22Rv1 (cell line): ENCODE results near the gene FRY.

Source experiments
- H3K27ac ChIP-seq: fragments of 450-650 bp; 2 replicates; pipeline ENCODE4 v1.5.1; 2017
- ZFX ChIP-seq: fragments of 450-650 bp; IDR thresholded peaks from 2 replicates; pipeline ENCODE4 v1.6.1; 2017; ENCODE audit warnings: antibody characterized with exemption, borderline replicate concordance
- TF ChIP-seq, protein P1 (sequence below): fragments of 450-650 bp; IDR thresholded peaks from 2 replicates; pipeline ENCODE4 v1.5.1; 2017; ENCODE audit warnings: mild to moderate bottlenecking

The FRY gene

DNA sequence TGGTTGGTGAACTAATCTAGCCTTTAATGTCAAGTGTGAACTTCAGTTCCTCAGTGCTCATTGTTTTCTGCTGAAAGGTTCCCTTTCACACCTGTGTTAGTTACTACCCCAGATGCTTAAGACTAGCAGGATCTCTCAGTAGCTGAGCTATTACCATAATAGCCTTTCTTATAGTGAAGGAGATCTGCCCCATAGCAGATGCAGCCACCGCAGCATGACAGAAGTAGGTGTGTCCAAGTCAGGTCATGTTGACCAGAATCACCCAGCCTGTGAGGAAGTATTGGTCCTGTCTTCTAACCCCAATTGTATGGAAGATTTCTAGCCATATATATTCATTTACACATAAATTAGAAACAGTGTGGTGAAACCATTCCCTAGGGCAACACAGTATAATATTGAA is 246.3 kb downstream of the FRY start:
- no peak overlapping the region for H3K27ac ChIP-seq
- TF ChIP-seq, protein P1, sequence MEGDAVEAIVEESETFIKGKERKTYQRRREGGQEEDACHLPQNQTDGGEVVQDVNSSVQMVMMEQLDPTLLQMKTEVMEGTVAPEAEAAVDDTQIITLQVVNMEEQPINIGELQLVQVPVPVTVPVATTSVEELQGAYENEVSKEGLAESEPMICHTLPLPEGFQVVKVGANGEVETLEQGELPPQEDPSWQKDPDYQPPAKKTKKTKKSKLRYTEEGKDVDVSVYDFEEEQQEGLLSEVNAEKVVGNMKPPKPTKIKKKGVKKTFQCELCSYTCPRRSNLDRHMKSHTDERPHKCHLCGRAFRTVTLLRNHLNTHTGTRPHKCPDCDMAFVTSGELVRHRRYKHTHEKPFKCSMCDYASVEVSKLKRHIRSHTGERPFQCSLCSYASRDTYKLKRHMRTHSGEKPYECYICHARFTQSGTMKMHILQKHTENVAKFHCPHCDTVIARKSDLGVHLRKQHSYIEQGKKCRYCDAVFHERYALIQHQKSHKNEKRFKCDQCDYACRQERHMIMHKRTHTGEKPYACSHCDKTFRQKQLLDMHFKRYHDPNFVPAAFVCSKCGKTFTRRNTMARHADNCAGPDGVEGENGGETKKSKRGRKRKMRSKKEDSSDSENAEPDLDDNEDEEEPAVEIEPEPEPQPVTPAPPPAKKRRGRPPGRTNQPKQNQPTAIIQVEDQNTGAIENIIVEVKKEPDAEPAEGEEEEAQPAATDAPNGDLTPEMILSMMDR: no peak
- no peak for TF ChIP-seq ZFX

- no peak overlapping the region for H3K27ac ChIP-seq
- TF ChIP-seq, protein P1: no peak
- TF ChIP-seq ZFX: no peak
Measured at GRCh38 chr13:32278426-32278825, 246.9 kb downstream of the FRY start.

DNA sequence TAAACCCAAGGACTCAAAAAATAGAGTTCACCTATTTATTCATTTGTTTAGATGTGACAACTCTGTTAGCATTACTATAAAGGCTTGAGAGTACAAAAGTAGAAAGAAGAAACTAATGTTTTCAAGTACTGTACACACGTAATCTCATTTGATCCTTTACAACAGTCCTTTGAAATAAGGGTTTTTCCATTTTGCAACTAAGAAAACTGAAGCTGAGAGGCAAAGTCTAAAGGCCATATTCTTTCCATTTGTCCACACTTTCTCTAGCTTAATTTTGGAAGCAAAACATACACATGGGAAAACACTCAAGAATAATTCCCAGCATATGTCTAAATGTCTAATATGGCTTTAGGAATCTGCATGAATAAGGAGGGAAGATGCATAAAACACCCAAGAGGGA is 249.5 kb downstream of the FRY start:
- TF ChIP-seq, protein P1: no peak
- no peak for TF ChIP-seq ZFX

DNA sequence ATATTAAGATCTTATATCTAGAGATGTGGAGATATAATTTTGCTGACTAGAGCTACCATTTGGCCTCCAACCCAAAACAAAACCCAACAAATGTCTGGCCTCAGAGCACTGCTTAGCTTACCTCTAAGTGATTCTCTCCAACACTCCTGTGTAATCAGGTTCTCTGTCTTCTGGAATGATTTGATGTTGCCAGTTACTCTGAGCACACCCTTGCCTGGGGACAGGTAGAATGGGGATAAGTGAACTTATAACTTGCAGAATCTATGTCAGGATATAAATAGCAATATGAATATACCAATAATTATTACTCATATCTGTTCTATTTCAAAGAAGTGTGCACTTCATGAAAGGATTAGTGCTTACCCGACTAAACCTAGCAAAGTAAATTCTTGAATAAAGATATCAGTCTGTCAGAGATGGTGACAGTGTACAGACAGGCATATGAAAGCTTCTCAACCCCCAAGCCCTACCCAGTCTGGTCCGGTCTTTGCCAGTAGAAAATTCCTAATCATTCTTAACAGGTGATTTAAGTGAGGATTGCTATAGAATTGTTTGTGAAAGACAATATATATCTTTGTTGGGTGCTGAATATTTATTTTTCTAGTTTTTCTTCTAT is 250.6 kb downstream of the FRY start:
- TF ChIP-seq, protein P1: no peak
- TF ChIP-seq ZFX: no peak

More for the DNA sequence above, 249.5 kb downstream of the FRY start:
- no peak overlapping the region for H3K27ac ChIP-seq

DNA sequence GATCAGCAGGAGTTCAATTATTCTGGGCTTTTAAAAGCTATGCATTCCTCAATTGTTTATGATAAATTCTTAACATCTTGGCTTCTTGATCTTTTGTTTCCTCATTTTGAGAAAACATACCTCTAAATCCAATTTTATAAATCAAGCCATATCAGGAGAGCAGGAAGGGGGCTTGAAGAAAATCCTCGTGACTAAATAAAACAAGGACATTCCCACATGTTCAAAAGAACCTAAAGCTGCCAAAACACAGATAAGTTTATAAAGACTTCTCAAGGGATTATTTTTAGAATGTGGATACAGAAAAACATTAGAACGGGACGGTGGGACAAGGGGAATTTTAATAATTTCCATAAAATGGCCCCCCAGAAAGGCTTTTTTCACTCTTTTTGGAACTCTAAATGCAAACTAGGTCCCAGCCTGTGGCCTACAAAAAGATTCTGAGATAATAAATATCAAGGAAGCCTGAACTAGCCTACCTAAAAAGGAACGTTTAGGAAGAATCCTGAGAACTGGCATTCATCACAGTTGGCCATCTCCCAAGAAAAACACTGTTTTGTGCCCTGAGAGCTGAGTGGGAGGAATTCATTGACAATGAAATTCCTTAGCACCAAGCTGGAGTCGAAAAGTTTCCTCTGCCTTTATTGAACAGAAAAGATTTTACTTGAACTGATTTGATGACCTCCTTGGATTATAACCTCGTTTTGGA is 253.5 kb downstream of the FRY start:
- H3K27ac ChIP-seq: no peak overlapping the region
- no peak for TF ChIP-seq ZFX
- TF ChIP-seq, protein P1: no peak

More for the DNA sequence above, 250.6 kb downstream of the FRY start:
- H3K27ac ChIP-seq: no peak overlapping the region

DNA sequence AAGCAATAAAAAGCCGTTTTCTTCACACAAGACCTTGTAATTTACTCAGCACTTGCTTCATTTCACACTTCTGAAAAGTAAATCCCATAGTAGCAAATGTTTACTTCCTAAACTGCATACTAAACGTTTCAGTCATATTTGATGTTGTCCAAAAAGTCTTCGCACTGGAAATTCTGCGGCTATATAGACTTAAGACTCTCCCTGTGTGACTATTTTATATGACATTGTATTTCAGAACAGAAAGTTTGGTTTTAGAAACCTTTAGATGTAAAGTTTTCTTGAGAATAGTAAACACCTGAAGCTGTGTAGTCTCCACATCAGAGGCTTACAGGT is 254.0 kb downstream of the FRY start:
- TF ChIP-seq, protein P1: no peak
- no peak for TF ChIP-seq ZFX

DNA sequence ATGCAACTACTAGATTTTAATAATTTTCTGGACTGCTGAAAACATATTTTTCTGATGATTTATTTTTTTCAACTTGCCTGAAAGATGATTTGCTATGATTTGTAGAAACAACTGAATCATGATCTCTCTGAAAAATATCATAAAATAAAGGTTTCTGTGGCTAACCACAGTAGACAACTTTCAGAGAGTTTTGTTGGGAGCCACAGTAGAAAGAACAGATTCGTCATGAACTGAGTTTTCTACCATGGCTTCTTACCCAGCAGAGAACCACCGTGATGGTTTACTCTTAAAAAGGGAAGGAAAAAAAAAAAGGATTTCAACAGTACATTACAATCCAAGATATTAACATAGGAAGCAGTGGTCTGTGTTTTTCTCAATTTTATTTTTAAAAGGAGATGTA is 265.6 kb downstream of the FRY start:
- H3K27ac ChIP-seq: no peak overlapping the region
- no peak for TF ChIP-seq ZFX
- TF ChIP-seq, protein P1: no peak

More for the DNA sequence above, 254.0 kb downstream of the FRY start:
- no peak overlapping the region for H3K27ac ChIP-seq
